GM12891 (cell line): ENCODE measurements around the gene KRT14.

ENCODE experiments used
- PAX5 ChIP-seq: IDR thresholded peaks from 2 replicates; pipeline ENCODE4 v1.6.1; 2011; ENCODE audit warnings: low read length, moderate library complexity, mild to moderate bottlenecking; ENCODE audit not compliant: insufficient read depth, severe bottlenecking
- POLR2A ChIP-seq: IDR thresholded peaks from 2 replicates; pipeline ENCODE4 v1.6.1; 2011; ENCODE audit warnings: low read depth, low read length, control low read depth
- POLR2AphosphoS5 ChIP-seq: IDR thresholded peaks from 2 replicates; pipeline ENCODE4 v1.6.1; 2011; ENCODE audit warnings: low read depth, low read length, control low read depth
- POU2F2 ChIP-seq: IDR thresholded peaks from 2 replicates; pipeline ENCODE4 v1.6.1; 2011; ENCODE audit warnings: low read depth, mild to moderate bottlenecking, control low read depth, low read length, moderate library complexity
- SPI1 ChIP-seq: IDR thresholded peaks from 2 replicates; pipeline ENCODE4 v1.6.1; 2011; ENCODE audit warnings: low read depth, low read length, control low read depth
- TAF1 ChIP-seq: IDR thresholded peaks from 2 replicates; pipeline ENCODE4 v1.6.1; 2011; ENCODE audit warnings: low read depth, low read length, control low read depth

GRCh38 chr17:41629826-41630670 lies 43.4 kb upstream of the KRT14 start:
- TF ChIP-seq POLR2A (no peak), SPI1 (no peak), POLR2AphosphoS5 (no peak), TAF1 (no peak), POU2F2 (no peak), PAX5 (no peak)
